ENCODE results near the gene TCF3. TPM values are rescaled to one million over a fixed set of nuclear protein-coding genes. Genes with fewer than 3 reads are reported as not detected.

The TCF3 gene
- total and polyA plus RNA-seq, 10 of the 15 experiments (the other 5 are each of a cell fraction or from before 2014, with no cell fraction given): 6.7 to 282 (median 70.7) TPM

- RAD21 ChIA-PET (ENCODE audit: unreplicated experiment): interaction anchor here (0.6 kb wide), 1 partner anchor 136 kb away, joined by 3 read pairs; no protein-coding TSS in a partner anchor
- intact Hi-C loops (cut with micrococcal nuclease; ENCODE audit: unreplicated experiment): no loop called here
- ATAC-seq (no peak), DNase-seq (ENCODE audit: low read depth, low spot score) (no peak), FAIRE-seq (no peak)
- Histone ChIP-seq H3K79me2 (ENCODE audit: control insufficient read depth, insufficient read depth, low read length) (peaks cover 11% of the 10 kb centered on the region), H3K27me3 (replicated peaks in 1 of 2; ENCODE audit: control insufficient read depth in 2 of 2, insufficient read depth in 2 of 2, low read length in 1 of 2) (no peaks in the 10 kb centered on the region), H4K20me1 (ENCODE audit: control insufficient read depth, insufficient read depth) (no peaks in the 10 kb centered on the region), H3K27ac (ENCODE audit: control insufficient read depth, insufficient read depth) (no peak overlapping the region), H3K9ac (ENCODE audit: control insufficient read depth, insufficient read depth, low read length) (no peak overlapping the region), H3K4me3 (no peak overlapping the region), H3K4me1 (ENCODE audit: control insufficient read depth, insufficient read depth, low read length) (peaks cover 9% of the 10 kb centered on the region), H3K36me3 (ENCODE audit: control insufficient read depth in 2 of 2, insufficient read depth in 2 of 2, low read length in 1 of 2) (no peaks in the 10 kb centered on the region), H3K9me3 (replicated peaks; ENCODE audit: control insufficient read depth, insufficient read depth, low read length) (no peaks in the 10 kb centered on the region), H3K4me2 (ENCODE audit: control insufficient read depth, insufficient read depth) (no peak overlapping the region), H2AFZ (ENCODE audit: control insufficient read depth, low read depth, low read length) (no peak overlapping the region)
- 86% methylated on average over 19 of the region's 19 CpGs for WGBS (ENCODE audit: insufficient coverage, insufficient replicate concordance, low lambda C conversion rate, missing lambda C conversion rate)
- SMC1A ChIA-PET (ENCODE audit: uncharacterized antibody, unreplicated experiment): no interaction called here
- no TSS peak for BruUV-seq (replicated peaks)
- POLR2A ChIA-PET: no interaction called here
- in situ Hi-C loops (cut with MboI): no loop called here
- CTCF ChIA-PET: no interaction called here
- TF ChIP-seq GATAD2B (conservative IDR thresholded peaks at IDR 0.05; ENCODE audit: low read depth): no peak
- no peak for TF ChIP-seq STAT1 (conservative IDR thresholded peaks at IDR 0.05)
- no peak for TF ChIP-seq ZNF384 (IDR thresholded peaks at IDR 0.05; ENCODE audit: borderline replicate concordance, low read depth, low read length)
- TF ChIP-seq IKZF1 (conservative IDR thresholded peaks at IDR 0.05): no peak
- TF ChIP-seq SIN3A (IDR thresholded peaks at IDR 0.05; ENCODE audit: low read depth, low read length): no peak
- TF ChIP-seq EZH2 (IDR thresholded peaks at IDR 0.05; ENCODE audit: borderline replicate concordance, control insufficient read depth, low read depth, low read length): no peak
- no peak for TF ChIP-seq HSF1 (IDR thresholded peaks at IDR 0.05; ENCODE audit: low read depth, low read length)
- no peak for TF ChIP-seq MEF2A (IDR thresholded peaks at IDR 0.05; ENCODE audit: insufficient read depth, low read depth, low read length)
- TF ChIP-seq EP300 (IDR thresholded peaks at IDR 0.05; ENCODE audit: borderline replicate concordance in 1 of 2, control insufficient read depth in 1 of 2, low read depth in 2 of 2, low read length in 2 of 2): no peak
- TF ChIP-seq ZBTB11 (CRISPR knock-in tag; IDR thresholded peaks at IDR 0.05): no peak
- no peak for TF ChIP-seq NKRF (conservative IDR thresholded peaks at IDR 0.05)
- no peak for TF ChIP-seq RELB (IDR thresholded peaks at IDR 0.05; ENCODE audit: low read depth)
These were observed 3.7 kb upstream of the TCF3 start for GRCh38 chr19:1655987-1656608.

Measured in GM12878 (cell line).